ENCODE measurements around the gene MUC15.

Gene MUC15

GRCh38 chr11:26512196-26512595 is 59.9 kb downstream of the MUC15 start:
- Histone ChIP-seq H3K9me2 (ENCODE audit: low read depth, low read length) (no peaks in the 10 kb centered on the region), H3K4me3 (ENCODE audit: low read depth, low read length, poor library complexity, severe bottlenecking) (no peak overlapping the region), H3K36me3 (ENCODE audit: insufficient read depth, low read length) (no peaks in the 10 kb centered on the region), H3K9me3 (ENCODE audit: low read length) (no peaks in the 10 kb centered on the region), H3K4me1 (ENCODE audit: insufficient read depth, low read length, severe bottlenecking) (no peaks in the 10 kb centered on the region), H3K9ac (ENCODE audit: low read length) (no peak overlapping the region), H3K79me2 (ENCODE audit: insufficient read depth, low read length) (no peaks in the 10 kb centered on the region), H3K27me3 (ENCODE audit: insufficient read depth, low read length) (no peaks in the 10 kb centered on the region), H2AFZ (ENCODE audit: low read length) (no peak overlapping the region), H3K27ac (ENCODE audit: low read depth, low read length, poor library complexity, severe bottlenecking) (no peak overlapping the region), H4K20me1 (ENCODE audit: insufficient read depth, low read length) (no peaks in the 10 kb centered on the region), H3F3A (ENCODE audit: insufficient read depth, low read length) (no peaks in the 10 kb centered on the region), H3K4me2 (ENCODE audit: low read length) (no peak overlapping the region)
- TF ChIP-seq EZH2 (IDR thresholded peaks at IDR 0.05; ENCODE audit: borderline replicate concordance, low read length) (no peak), CTCF (IDR thresholded peaks at IDR 0.05; ENCODE audit: low read length) (no peak)

GRCh38 chr11:26510756-26511155 is 61.3 kb downstream of the MUC15 start:
- TF ChIP-seq CTCF (IDR thresholded peaks at IDR 0.05; ENCODE audit: low read length) (no peak), EZH2 (IDR thresholded peaks at IDR 0.05; ENCODE audit: borderline replicate concordance, low read length) (no peak)
- Histone ChIP-seq H3K4me1 (ENCODE audit: insufficient read depth, low read length, severe bottlenecking) (no peaks in the 10 kb centered on the region), H3F3A (ENCODE audit: insufficient read depth, low read length) (no peaks in the 10 kb centered on the region), H3K27ac (ENCODE audit: low read depth, low read length, poor library complexity, severe bottlenecking) (no peak overlapping the region), H3K27me3 (ENCODE audit: insufficient read depth, low read length) (no peaks in the 10 kb centered on the region), H3K36me3 (ENCODE audit: insufficient read depth, low read length) (no peaks in the 10 kb centered on the region), H3K4me3 (ENCODE audit: low read depth, low read length, poor library complexity, severe bottlenecking) (no peak overlapping the region), H3K9me2 (ENCODE audit: low read depth, low read length) (no peaks in the 10 kb centered on the region), H3K4me2 (ENCODE audit: low read length) (no peak overlapping the region), H3K79me2 (ENCODE audit: insufficient read depth, low read length) (no peaks in the 10 kb centered on the region), H3K9ac (ENCODE audit: low read length) (no peak overlapping the region), H2AFZ (ENCODE audit: low read length) (no peak overlapping the region), H4K20me1 (ENCODE audit: insufficient read depth, low read length) (no peaks in the 10 kb centered on the region), H3K9me3 (ENCODE audit: low read length) (no peaks in the 10 kb centered on the region)

GRCh38 chr11:26510164-26510563 is 61.9 kb downstream of the MUC15 start:
- Histone ChIP-seq H3F3A (ENCODE audit: insufficient read depth, low read length) (no peaks in the 10 kb centered on the region), H3K4me2 (ENCODE audit: low read length) (no peak overlapping the region), H3K9ac (ENCODE audit: low read length) (no peak overlapping the region), H3K9me2 (ENCODE audit: low read depth, low read length) (no peaks in the 10 kb centered on the region), H3K4me1 (ENCODE audit: insufficient read depth, low read length, severe bottlenecking) (no peaks in the 10 kb centered on the region), H3K36me3 (ENCODE audit: insufficient read depth, low read length) (no peaks in the 10 kb centered on the region), H2AFZ (ENCODE audit: low read length) (no peak overlapping the region), H4K20me1 (ENCODE audit: insufficient read depth, low read length) (no peaks in the 10 kb centered on the region), H3K79me2 (ENCODE audit: insufficient read depth, low read length) (no peaks in the 10 kb centered on the region), H3K9me3 (ENCODE audit: low read length) (no peaks in the 10 kb centered on the region), H3K27ac (ENCODE audit: low read depth, low read length, poor library complexity, severe bottlenecking) (no peak overlapping the region), H3K27me3 (ENCODE audit: insufficient read depth, low read length) (no peaks in the 10 kb centered on the region), H3K4me3 (ENCODE audit: low read depth, low read length, poor library complexity, severe bottlenecking) (no peak overlapping the region)
- no peak for TF ChIP-seq CTCF (IDR thresholded peaks at IDR 0.05; ENCODE audit: low read length)
- no peak for TF ChIP-seq EZH2 (IDR thresholded peaks at IDR 0.05; ENCODE audit: borderline replicate concordance, low read length)
